Endodermal cell (in vitro differentiated cells): Measurements from ENCODE around the gene ELF5. TPM values are rescaled to one million over a fixed set of nuclear protein-coding genes. Genes with fewer than 3 reads are reported as not detected.

Source experiments
- DNase-seq: peaks from one replicate; pipeline ENCODE4 v3.0.0-alpha.2; 2017
- H3K27ac ChIP-seq: 2 replicates; pipeline ENCODE4 v1.5.1; 2013; ENCODE audit warnings: mild to moderate bottlenecking, low read depth, low read length, moderate library complexity
- H3K27me3 ChIP-seq: 2 replicates; pipeline ENCODE4 v1.6.1; 2013; ENCODE audit warnings: mild to moderate bottlenecking, low read length, moderate library complexity; ENCODE audit not compliant: insufficient read depth, control insufficient read depth, poor library complexity, severe bottlenecking
- H3K36me3 ChIP-seq: 2 replicates; pipeline ENCODE4 v1.7.0; 2013; ENCODE audit warnings: mild to moderate bottlenecking, low read length, moderate library complexity; ENCODE audit not compliant: control insufficient read depth, insufficient read depth
- H3K4me1 ChIP-seq: one replicate; pipeline ENCODE4 v1.7.0; 2013; ENCODE audit warnings: low read length; ENCODE audit not compliant: control insufficient read depth, insufficient read depth
- H3K4me3 ChIP-seq: 2 replicates; pipeline ENCODE4 v1.5.1; 2013; ENCODE audit warnings: mild to moderate bottlenecking, low read length, moderate library complexity
- H3K9ac ChIP-seq: 2 replicates; pipeline ENCODE4 v1.6.1; 2013; ENCODE audit warnings: mild to moderate bottlenecking, low read length, moderate library complexity; ENCODE audit not compliant: poor library complexity, severe bottlenecking; ENCODE audit errors: extremely low read depth
- H3K9me3 ChIP-seq: 2 replicates; pipeline ENCODE4 v1.6.1; 2013; ENCODE audit warnings: mild to moderate bottlenecking, low read length, moderate library complexity; ENCODE audit not compliant: control insufficient read depth
- H3K27ac Mint-ChIP-seq: 2 replicates; pipeline ENCODE4 v1.8.0; 2020; ENCODE audit warnings: mixed read lengths
- H3K27me3 Mint-ChIP-seq: 2 replicates; pipeline ENCODE4 v1.8.0; 2021; ENCODE audit warnings: mild to moderate bottlenecking, mixed read lengths; ENCODE audit not compliant: insufficient read depth
- H3K36me3 Mint-ChIP-seq: 2 replicates; pipeline ENCODE4 v1.8.0; 2020; ENCODE audit warnings: low read depth, mixed read lengths
- H3K4me1 Mint-ChIP-seq: 2 replicates; pipeline ENCODE4 v1.8.0; 2020; ENCODE audit warnings: mixed read lengths
- H3K4me3 Mint-ChIP-seq: 2 replicates; pipeline ENCODE4 v1.8.0; 2020; ENCODE audit warnings: mild to moderate bottlenecking, moderate library complexity, mixed read lengths
- H3K9me3 Mint-ChIP-seq: 2 replicates; pipeline ENCODE4 v1.8.0; 2020; ENCODE audit warnings: mild to moderate bottlenecking, mixed read lengths
- WGBS, 2 experiments: methylation state at CpG; one replicate each; pipeline versions ENCODE4 v1.1.5 to v1.1.7; 2013; ENCODE audit warnings: missing lambda C conversion rate in 2 of 2, mixed read lengths in 1 of 2; ENCODE audit not compliant: insufficient coverage in 1 of 2, insufficient read length in 1 of 2; 5-methylcytosine and 5-hydroxymethylcytosine counted together
- total RNA-seq, 2 donors: library from RNA; stranded (reverse); fragmentation: NEBNext Ultra II Directional in 1 of 2; extraction: Animal tissue kit (Norgen Biotek cat#: 25700) in 1 of 2; gene quantifications; 2 replicates in 1 of 2; 3 replicates in 1 of 2; pipeline ENCODE4 v1.2.1, GENCODE V29; 2021
- TF ChIP-seq, protein P1 (sequence below): fragments of 200-600 bp; sonication (generic); conservative IDR thresholded peaks from 2 replicates; pipeline ENCODE4 v1.5.0; 2021; ENCODE audit warnings: antibody characterized with exemption, mild to moderate bottlenecking

The ELF5 gene
- total RNA-seq, 2 donors from 2014 or later = not detected

- Mint-ChIP-seq H3K36me3 (no peaks in the 10 kb centered on the region), H3K4me3 (no peak overlapping the region), H3K27ac (no peak overlapping the region), H3K27me3 (no peaks in the 10 kb centered on the region), H3K4me1 (no peaks in the 10 kb centered on the region), H3K9me3 (no peaks in the 10 kb centered on the region)
- DNase-seq = no peak
- Histone ChIP-seq H3K9me3 (no peaks in the 10 kb centered on the region), H3K4me3 (no peak overlapping the region), H3K36me3 (no peaks in the 10 kb centered on the region), H3K4me1 (no peaks in the 10 kb centered on the region), H3K27me3 (no peaks in the 10 kb centered on the region), H3K9ac (no peak overlapping the region), H3K27ac (no peak overlapping the region)
- WGBS, 2 experiments = 94 to 100% methylated on average over 2 of the region's 2 CpGs
- TF ChIP-seq, protein P1, sequence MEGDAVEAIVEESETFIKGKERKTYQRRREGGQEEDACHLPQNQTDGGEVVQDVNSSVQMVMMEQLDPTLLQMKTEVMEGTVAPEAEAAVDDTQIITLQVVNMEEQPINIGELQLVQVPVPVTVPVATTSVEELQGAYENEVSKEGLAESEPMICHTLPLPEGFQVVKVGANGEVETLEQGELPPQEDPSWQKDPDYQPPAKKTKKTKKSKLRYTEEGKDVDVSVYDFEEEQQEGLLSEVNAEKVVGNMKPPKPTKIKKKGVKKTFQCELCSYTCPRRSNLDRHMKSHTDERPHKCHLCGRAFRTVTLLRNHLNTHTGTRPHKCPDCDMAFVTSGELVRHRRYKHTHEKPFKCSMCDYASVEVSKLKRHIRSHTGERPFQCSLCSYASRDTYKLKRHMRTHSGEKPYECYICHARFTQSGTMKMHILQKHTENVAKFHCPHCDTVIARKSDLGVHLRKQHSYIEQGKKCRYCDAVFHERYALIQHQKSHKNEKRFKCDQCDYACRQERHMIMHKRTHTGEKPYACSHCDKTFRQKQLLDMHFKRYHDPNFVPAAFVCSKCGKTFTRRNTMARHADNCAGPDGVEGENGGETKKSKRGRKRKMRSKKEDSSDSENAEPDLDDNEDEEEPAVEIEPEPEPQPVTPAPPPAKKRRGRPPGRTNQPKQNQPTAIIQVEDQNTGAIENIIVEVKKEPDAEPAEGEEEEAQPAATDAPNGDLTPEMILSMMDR = no peak
Measured at GRCh38 chr11:34519595-34520235, 6.1 kb upstream of the ELF5 start.

GRCh38 chr11:34516247-34517040 lies 2.9 kb upstream of the ELF5 start:
- WGBS, 2 experiments = 91 to 95% methylated on average over 4 to 6 of the region's 6 CpGs
- no peaks in the 10 kb centered on the region for H3K9me3 Mint-ChIP-seq
- Histone ChIP-seq H3K27me3 (no peaks in the 10 kb centered on the region), H3K9ac (no peak overlapping the region), H3K36me3 (no peaks in the 10 kb centered on the region), H3K4me3 (no peak overlapping the region), H3K4me1 (peaks cover 3% of the 10 kb centered on the region), H3K9me3 (no peaks in the 10 kb centered on the region), H3K27ac (no peak overlapping the region)
- H3K27ac Mint-ChIP-seq = no peak overlapping the region
- TF ChIP-seq, protein P1 = no peak
- no peak overlapping the region for H3K4me3 Mint-ChIP-seq
- H3K4me1 Mint-ChIP-seq = peaks cover 9% of the 10 kb centered on the region
- H3K36me3 Mint-ChIP-seq = no peaks in the 10 kb centered on the region
- DNase-seq = no peak
- peaks cover under 1% of the 10 kb centered on the region for H3K27me3 Mint-ChIP-seq

- no peak for DNase-seq
- 92 to 94% methylated on average over 4 to 7 of the region's 7 CpGs for WGBS, 2 experiments
- Histone ChIP-seq H3K27me3 (no peaks in the 10 kb centered on the region), H3K9ac (no peak overlapping the region), H3K4me1 (peaks cover 3% of the 10 kb centered on the region), H3K36me3 (no peaks in the 10 kb centered on the region), H3K9me3 (no peaks in the 10 kb centered on the region), H3K27ac (no peak overlapping the region), H3K4me3 (no peak overlapping the region)
- TF ChIP-seq, protein P1 = no peak
- H3K9me3 Mint-ChIP-seq = no peaks in the 10 kb centered on the region
- H3K36me3 Mint-ChIP-seq = no peaks in the 10 kb centered on the region
- no peak overlapping the region for H3K27ac Mint-ChIP-seq
- H3K4me1 Mint-ChIP-seq = peaks cover 9% of the 10 kb centered on the region
- H3K27me3 Mint-ChIP-seq = peaks cover 2% of the 10 kb centered on the region
- no peak overlapping the region for H3K4me3 Mint-ChIP-seq
Measured at GRCh38 chr11:34514597-34514996, 1.0 kb upstream of the ELF5 start.
